Trophoblast cell (in vitro differentiated cells and primary cell): ENCODE data around the gene OST4.
"Not testable (repeated sequence)": the region's sequence is repeated elsewhere in the genome, so short reads cannot be mapped to it uniquely, and the experiment has no call there.

Experiments
- DNase-seq, 2 donors: peaks; one replicate each; pipeline ENCODE4 v3.0.0-alpha.2; 2016
- H2AFZ ChIP-seq: 2 replicates; pipeline ENCODE4 v1.6.1; 2013; ENCODE audit warnings: low read length, moderate library complexity, mild to moderate bottlenecking; ENCODE audit not compliant: insufficient read depth, poor library complexity
- H2AK5ac ChIP-seq: 2 replicates; pipeline ENCODE4 v1.6.1; 2013; ENCODE audit warnings: mild to moderate bottlenecking, low read length
- H2BK120ac ChIP-seq: 2 replicates; pipeline ENCODE4 v1.6.1; 2013; ENCODE audit warnings: low read length, mild to moderate bottlenecking, moderate library complexity; ENCODE audit not compliant: insufficient read depth, poor library complexity
- H2BK12ac ChIP-seq: 2 replicates; pipeline ENCODE4 v1.6.1; 2013; ENCODE audit warnings: mild to moderate bottlenecking, low read length, moderate library complexity
- H2BK5ac ChIP-seq: 2 replicates; pipeline ENCODE4 v1.6.1; 2013; ENCODE audit warnings: low read length, low read depth, moderate library complexity, mild to moderate bottlenecking; ENCODE audit not compliant: poor library complexity
- H3K14ac ChIP-seq: 2 replicates; pipeline ENCODE4 v1.6.1; 2013; ENCODE audit warnings: mild to moderate bottlenecking, low read length
- H3K18ac ChIP-seq: 2 replicates; pipeline ENCODE4 v1.6.1; 2013; ENCODE audit warnings: mild to moderate bottlenecking, low read length
- H3K23ac ChIP-seq: 2 replicates; pipeline ENCODE4 v1.6.1; 2013; ENCODE audit warnings: low read length
- H3K27ac ChIP-seq: 2 replicates; pipeline ENCODE4 v1.5.1; 2013; ENCODE audit warnings: low read depth, mild to moderate bottlenecking, inconsistent platforms, low read length, moderate library complexity
- H3K27me3 ChIP-seq: 2 replicates; pipeline ENCODE4 v1.6.1; 2013; ENCODE audit warnings: inconsistent platforms, mild to moderate bottlenecking, low read length, moderate library complexity; ENCODE audit not compliant: insufficient read depth
- H3K36me3 ChIP-seq, 2 experiments: 1 replicate in 1 of 2; 2 replicates in 1 of 2; pipeline ENCODE4 v1.6.1; 2013; ENCODE audit warnings: low read length in 2 of 2, mild to moderate bottlenecking in 2 of 2, moderate library complexity in 1 of 2; ENCODE audit not compliant: insufficient read depth in 2 of 2, control insufficient read depth in 1 of 2
- H3K4ac ChIP-seq: 2 replicates; pipeline ENCODE4 v1.6.1; 2013; ENCODE audit warnings: low read depth, mild to moderate bottlenecking, low read length, moderate library complexity
- H3K4me1 ChIP-seq, 2 experiments: 1 replicate in 1 of 2; 2 replicates in 1 of 2; pipeline ENCODE4 v1.6.1; 2013; ENCODE audit warnings: low read length in 2 of 2, mild to moderate bottlenecking in 2 of 2, moderate library complexity in 1 of 2; ENCODE audit not compliant: insufficient read depth in 2 of 2, control insufficient read depth in 1 of 2
- H3K4me2 ChIP-seq: 2 replicates; pipeline ENCODE4 v1.6.1; 2013; ENCODE audit warnings: inconsistent platforms, mild to moderate bottlenecking, low read length, moderate library complexity
- H3K4me3 ChIP-seq: 2 replicates; pipeline ENCODE4 v1.5.1; 2013; ENCODE audit warnings: mild to moderate bottlenecking, low read depth, low read length, inconsistent platforms
- H3K79me1 ChIP-seq: one replicate; pipeline ENCODE4 v1.6.1; 2013; ENCODE audit warnings: low read length
- H3K79me2 ChIP-seq: 2 replicates; pipeline ENCODE4 v1.6.1; 2013; ENCODE audit warnings: low read length, mild to moderate bottlenecking; ENCODE audit not compliant: control insufficient read depth, insufficient read depth, poor library complexity
- H3K9ac ChIP-seq: 2 replicates; pipeline ENCODE4 v1.6.1; 2013; ENCODE audit warnings: mild to moderate bottlenecking, low read length
- H3K9me3 ChIP-seq: 2 replicates; pipeline ENCODE4 v1.6.1; 2013; ENCODE audit warnings: low read depth, mild to moderate bottlenecking, control low read depth, inconsistent platforms, low read length; ENCODE audit not compliant: insufficient read depth
- H4K12ac ChIP-seq: 2 replicates; pipeline ENCODE4 v1.6.1; 2013; ENCODE audit warnings: low read depth, mild to moderate bottlenecking, low read length, moderate library complexity
- H4K8ac ChIP-seq: 2 replicates; pipeline ENCODE4 v1.6.1; 2013; ENCODE audit warnings: low read depth, mild to moderate bottlenecking, low read length, moderate library complexity
- H4K91ac ChIP-seq: one replicate; pipeline ENCODE4 v1.6.1; 2013; ENCODE audit warnings: low read depth, mild to moderate bottlenecking, low read length, moderate library complexity
- WGBS: extraction: QIAGEN DNeasy Blood & Tissue Kit; methylation state at CpG from one replicate; pipeline ENCODE4 v1.1.7; 2013; ENCODE audit warnings: missing lambda C conversion rate; ENCODE audit not compliant: insufficient read length, insufficient coverage; ENCODE audit errors: extremely low coverage; 5-methylcytosine and 5-hydroxymethylcytosine counted together

The OST4 gene

GRCh38 chr2:27115519-27115918 lies 44.1 kb upstream of the OST4 start:
- Histone ChIP-seq H3K4me1 (peaks cover 5 to 8% of the 10 kb centered on the region in 2 experiments), H3K4ac (no peak overlapping the region), H3K18ac (no peak overlapping the region), H2AK5ac (no peak overlapping the region), H3K27me3 (peaks cover 26% of the 10 kb centered on the region), H3K9ac (no peak overlapping the region), H2BK5ac (no peak overlapping the region), H3K27ac (no peak overlapping the region), H4K91ac (no peak overlapping the region), H3K23ac (no peak overlapping the region), H3K79me2 (no peaks in the 10 kb centered on the region), H2AFZ (no peak overlapping the region), H2BK120ac (no peak overlapping the region), H3K4me3 (no peak overlapping the region), H3K4me2 (no peak overlapping the region), H3K36me3 (no peaks in the 10 kb centered on the region), H3K14ac (no peak overlapping the region), H3K79me1 (no peaks in the 10 kb centered on the region), H4K12ac (no peak overlapping the region), H4K8ac (no peak overlapping the region), H2BK12ac (no peak overlapping the region), H3K9me3 (peaks cover 4% of the 10 kb centered on the region)
- no CpG with 5 or more reads among the region's 2 CpGs for WGBS
- DNase-seq, result no peak

- not testable (repeated sequence) for H3K4me3 ChIP-seq, H3K4me2 ChIP-seq, H3K14ac ChIP-seq, H3K18ac ChIP-seq, DNase-seq, H4K12ac ChIP-seq, H3K9me3 ChIP-seq, H4K8ac ChIP-seq, H2BK12ac ChIP-seq, H3K36me3 ChIP-seq, H3K23ac ChIP-seq, H3K79me1 ChIP-seq, H2AFZ ChIP-seq, H4K91ac ChIP-seq, H2AK5ac ChIP-seq, H2BK5ac ChIP-seq, H3K79me2 ChIP-seq, H2BK120ac ChIP-seq, H3K9ac ChIP-seq, H3K27me3 ChIP-seq, H3K4ac ChIP-seq, H3K4me1 ChIP-seq, H3K27ac ChIP-seq
- WGBS, result no CpG with 5 or more reads among the region's 49 CpGs
Observed at GRCh38 chr2:27111392-27112078, 40.1 kb upstream of the OST4 start.

GRCh38 chr2:27110603-27111352 lies 39.3 kb upstream of the OST4 start:
- not testable (repeated sequence) for H2BK120ac ChIP-seq, H2AFZ ChIP-seq, H4K91ac ChIP-seq, H3K27ac ChIP-seq, H3K4ac ChIP-seq, H3K9me3 ChIP-seq, H3K4me3 ChIP-seq, DNase-seq, H4K8ac ChIP-seq, H3K79me1 ChIP-seq, H3K9ac ChIP-seq, H4K12ac ChIP-seq, H3K79me2 ChIP-seq, H2AK5ac ChIP-seq, H3K4me2 ChIP-seq, H3K36me3 ChIP-seq, H3K4me1 ChIP-seq, H3K14ac ChIP-seq, H3K18ac ChIP-seq, H2BK5ac ChIP-seq, H3K23ac ChIP-seq, H3K27me3 ChIP-seq, H2BK12ac ChIP-seq
- no CpG with 5 or more reads among the region's 24 CpGs for WGBS

GRCh38 chr2:27109083-27109482 lies 37.6 kb upstream of the OST4 start:
- WGBS, result no CpG with 5 or more reads among the region's 3 CpGs
- Histone ChIP-seq H3K9ac (no peak overlapping the region), H3K14ac (no peak overlapping the region), H2BK12ac (no peak overlapping the region), H3K4me1 (no peaks in the 10 kb centered on the region), H4K8ac (no peak overlapping the region), H4K91ac (no peak overlapping the region), H3K9me3 (no peaks in the 10 kb centered on the region), H3K4me3 (no peak overlapping the region), H3K18ac (no peak overlapping the region), H2BK120ac (no peak overlapping the region), H3K27ac (no peak overlapping the region), H3K23ac (no peak overlapping the region), H2BK5ac (no peak overlapping the region), H4K12ac (no peak overlapping the region), H2AFZ (no peak overlapping the region), H3K4me2 (no peak overlapping the region), H3K79me1 (no peaks in the 10 kb centered on the region), H3K27me3 (no peaks in the 10 kb centered on the region), H3K4ac (no peak overlapping the region), H3K36me3 (no peaks in the 10 kb centered on the region), H2AK5ac (no peak overlapping the region), H3K79me2 (no peaks in the 10 kb centered on the region)
- no peak for DNase-seq
